Measurements from ENCODE around the gene DOCK2. TPM values are rescaled to one million over a fixed set of nuclear protein-coding genes. Genes with fewer than 3 reads are reported as not detected.

The DOCK2 gene
- total RNA-seq, 1 donor from 2014 or later, result 3.9 TPM

GRCh38 chr5:169917500-169917899, 280.4 kb downstream of the DOCK2 start:
- TF ChIP-seq CTCF (IDR thresholded peaks at IDR 0.05; ENCODE audit: insufficient read depth, low read length, poor library complexity, severe bottlenecking), result no peak
- H3K36me3 ChIP-seq (ENCODE audit: control insufficient read depth, insufficient read depth, low read length), result no peaks in the 10 kb centered on the region
- no peak overlapping the region for H3K4me3 ChIP-seq (ENCODE audit: low read depth, low read length)
- no peak for DNase-seq (ENCODE audit: low read depth)
- no peaks in the 10 kb centered on the region for H3K27me3 ChIP-seq (ENCODE audit: control insufficient read depth, insufficient read depth, low read length)

GRCh38 chr5:169918228-169918627, 281.2 kb downstream of the DOCK2 start:
- TF ChIP-seq CTCF (IDR thresholded peaks at IDR 0.05; ENCODE audit: insufficient read depth, low read length, poor library complexity, severe bottlenecking), result no peak
- DNase-seq (ENCODE audit: low read depth), result no peak

GRCh38 chr5:169920474-169920873, 283.4 kb downstream of the DOCK2 start:
- Histone ChIP-seq H3K36me3 (ENCODE audit: control insufficient read depth, insufficient read depth, low read length) (no peaks in the 10 kb centered on the region), H3K27me3 (ENCODE audit: control insufficient read depth, insufficient read depth, low read length) (no peaks in the 10 kb centered on the region), H3K4me3 (ENCODE audit: low read depth, low read length) (no peak overlapping the region)
- no peak for TF ChIP-seq CTCF (IDR thresholded peaks at IDR 0.05; ENCODE audit: insufficient read depth, low read length, poor library complexity, severe bottlenecking)
- no peak for DNase-seq (ENCODE audit: low read depth)

More at GRCh38 chr5:169918228-169918627, 281.2 kb downstream of the DOCK2 start:
- Histone ChIP-seq H3K4me3 (ENCODE audit: low read depth, low read length) (no peak overlapping the region), H3K36me3 (ENCODE audit: control insufficient read depth, insufficient read depth, low read length) (no peaks in the 10 kb centered on the region), H3K27me3 (ENCODE audit: control insufficient read depth, insufficient read depth, low read length) (no peaks in the 10 kb centered on the region)

- no peak for TF ChIP-seq CTCF (IDR thresholded peaks at IDR 0.05; ENCODE audit: insufficient read depth, low read length, poor library complexity, severe bottlenecking)
- no peak for DNase-seq (ENCODE audit: low read depth)
- Histone ChIP-seq H3K36me3 (ENCODE audit: control insufficient read depth, insufficient read depth, low read length) (no peaks in the 10 kb centered on the region), H3K27me3 (ENCODE audit: control insufficient read depth, insufficient read depth, low read length) (no peaks in the 10 kb centered on the region), H3K4me3 (ENCODE audit: low read depth, low read length) (no peak overlapping the region)
Observed at GRCh38 chr5:169921384-169921783, 284.3 kb downstream of the DOCK2 start.

GRCh38 chr5:169921949-169922348, 284.9 kb downstream of the DOCK2 start:
- DNase-seq (ENCODE audit: low read depth), result no peak

More at GRCh38 chr5:169921949-169922348, 284.9 kb downstream of the DOCK2 start:
- no peaks in the 10 kb centered on the region for H3K36me3 ChIP-seq (ENCODE audit: control insufficient read depth, insufficient read depth, low read length)
- no peak overlapping the region for H3K4me3 ChIP-seq (ENCODE audit: low read depth, low read length)
- H3K27me3 ChIP-seq (ENCODE audit: control insufficient read depth, insufficient read depth, low read length), result no peaks in the 10 kb centered on the region
- no peak for TF ChIP-seq CTCF (IDR thresholded peaks at IDR 0.05; ENCODE audit: insufficient read depth, low read length, poor library complexity, severe bottlenecking)
